GM18909 (cell line): Measurements from ENCODE around the gene NLGN1.

Source experiments
- ATAC-seq: cut with Tn5 transposase; IDR thresholded peaks from one replicate; pipeline ENCODE4 v1.9.1; 2021; ENCODE audit warnings: mild to moderate bottlenecking; ENCODE audit not compliant: unreplicated experiment, poor library complexity

The NLGN1 gene

GRCh38 chr3:174295306-174296092, 898.0 kb downstream of the NLGN1 start:
- ATAC-seq, result no peak

DNA sequence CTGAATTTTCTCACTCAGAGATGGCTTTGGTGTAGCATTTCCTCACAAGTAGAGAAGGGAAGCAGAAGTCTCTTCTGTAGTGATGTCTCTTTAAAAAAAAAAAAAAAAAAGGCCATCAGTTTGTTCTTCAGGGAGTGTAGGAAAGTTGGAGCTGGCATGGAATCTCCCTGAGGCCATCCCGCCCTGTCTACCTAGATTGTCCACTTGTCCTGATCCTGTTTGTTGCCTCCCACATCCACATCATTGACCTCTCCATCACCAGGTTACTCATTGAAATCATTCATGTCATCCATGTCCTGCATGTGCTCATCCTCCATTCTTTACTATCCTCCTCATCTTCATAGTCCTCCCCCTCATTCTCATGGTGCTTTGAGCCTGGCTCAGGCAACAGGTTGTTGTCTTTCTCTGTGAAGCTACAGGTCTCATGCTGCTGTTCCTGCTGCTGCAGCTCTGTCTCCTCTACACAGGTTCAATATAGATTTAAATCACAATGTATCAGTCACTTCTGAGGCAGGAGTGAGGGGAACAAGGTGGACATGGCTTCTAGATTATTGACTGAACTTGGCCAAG, 905.3 kb downstream of the NLGN1 start:
- ATAC-seq, result no peak

- no peak for ATAC-seq
Measured at GRCh38 chr3:174303907-174304560, 906.5 kb downstream of the NLGN1 start.

DNA sequence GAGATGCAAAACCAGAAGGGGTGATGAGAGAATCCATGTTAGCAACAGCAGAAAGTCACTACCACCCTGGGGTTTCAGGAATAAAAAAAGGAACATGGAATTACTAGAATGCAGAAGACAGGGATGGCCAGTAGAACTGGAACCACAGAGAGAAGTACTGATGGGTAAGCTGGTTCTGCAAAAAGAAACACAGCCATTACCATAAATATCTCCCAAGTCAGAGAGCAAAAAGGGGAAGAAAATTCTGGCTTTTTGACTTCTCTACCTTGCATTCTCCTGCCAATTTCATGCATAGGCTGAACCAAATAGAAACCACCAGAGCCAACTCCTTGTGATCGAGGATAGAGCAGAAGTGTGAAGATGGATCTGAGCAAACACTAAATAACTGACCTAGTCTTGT, 911.2 kb downstream of the NLGN1 start:
- ATAC-seq, result no peak

GRCh38 chr3:174310475-174310983, 913.0 kb downstream of the NLGN1 start:
- ATAC-seq, result no peak

- no peak for ATAC-seq
Measured at GRCh38 chr3:174315225-174315624, 917.7 kb downstream of the NLGN1 start.

- ATAC-seq, result no peak
Measured at GRCh38 chr3:174317005-174317404, 919.5 kb downstream of the NLGN1 start.

GRCh38 chr3:174318181-174318580, 920.6 kb downstream of the NLGN1 start:
- ATAC-seq, result no peak

GRCh38 chr3:174321548-174321947, 924.0 kb downstream of the NLGN1 start:
- no peak for ATAC-seq

- ATAC-seq, result no peak
Measured at GRCh38 chr3:174322789-174323188, 925.2 kb downstream of the NLGN1 start.

DNA sequence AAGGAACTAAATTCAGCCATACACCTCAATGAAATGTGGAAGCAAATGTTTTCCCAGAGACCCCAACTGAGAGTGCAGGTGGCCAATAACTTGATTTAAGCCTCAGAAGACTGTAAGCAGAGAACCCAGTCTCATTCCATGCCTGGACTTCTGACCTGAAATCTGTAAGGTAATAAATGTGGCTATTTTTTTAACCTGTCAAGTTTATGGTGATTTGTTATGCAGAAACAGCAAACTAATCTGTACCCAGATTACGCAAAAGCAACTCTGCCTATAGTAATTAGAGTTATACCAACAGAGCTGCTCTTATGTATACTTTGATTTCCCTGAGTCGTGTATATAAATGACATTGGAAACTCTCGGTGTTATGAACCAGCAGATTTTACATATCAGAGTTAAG, 927.6 kb downstream of the NLGN1 start:
- ATAC-seq, result no peak

DNA sequence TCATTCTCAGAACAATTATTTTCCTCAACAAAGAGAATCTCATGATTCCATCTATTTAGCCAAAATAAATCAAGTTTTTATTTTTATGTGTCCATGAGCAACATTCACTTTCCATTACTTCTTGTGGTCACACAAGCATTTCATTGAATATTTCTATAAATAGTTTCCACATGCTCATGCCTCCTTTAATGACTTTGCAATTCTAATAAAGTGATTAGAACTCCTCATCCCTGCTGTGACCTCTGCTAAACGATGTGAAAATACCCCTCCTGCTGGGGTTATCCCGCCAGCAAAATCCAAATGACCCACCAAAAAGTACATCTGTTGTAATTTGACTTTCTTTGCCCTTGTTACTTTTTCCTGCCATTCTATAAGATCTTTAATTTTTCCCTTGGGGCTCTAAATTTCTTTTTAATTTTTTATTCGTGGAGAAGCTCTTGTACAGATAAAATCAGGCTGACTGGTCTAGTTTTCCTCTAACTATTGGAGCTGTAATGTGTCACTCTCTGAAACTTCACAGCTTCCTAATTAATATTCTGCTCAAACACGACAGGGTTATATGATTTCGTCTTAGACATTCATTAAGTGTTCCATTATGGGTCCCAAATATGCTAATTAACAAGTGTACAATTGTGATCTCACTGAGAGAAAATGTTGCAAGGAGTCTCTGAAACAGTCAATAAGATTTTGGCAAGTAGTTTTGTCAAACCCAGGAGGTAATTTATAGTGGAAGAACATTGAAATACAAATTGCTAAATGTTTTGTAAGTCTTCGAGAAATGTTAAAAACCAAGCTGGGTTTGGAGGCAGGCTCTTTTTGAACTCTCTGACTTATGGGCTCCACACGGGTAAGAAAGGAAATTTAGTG, 928.5 kb downstream of the NLGN1 start:
- ATAC-seq, result no peak

- no peak for ATAC-seq
Measured at GRCh38 chr3:174329321-174329720, 931.8 kb downstream of the NLGN1 start.

- ATAC-seq, result no peak
Measured at GRCh38 chr3:174330303-174330702, 932.8 kb downstream of the NLGN1 start.

- no peak for ATAC-seq
Measured at GRCh38 chr3:174331095-174331800, 933.7 kb downstream of the NLGN1 start.

GRCh38 chr3:174332391-174332790, 934.8 kb downstream of the NLGN1 start:
- ATAC-seq, result no peak

- no peak for ATAC-seq
Measured at GRCh38 chr3:174333640-174334039, 936.1 kb downstream of the NLGN1 start.

DNA sequence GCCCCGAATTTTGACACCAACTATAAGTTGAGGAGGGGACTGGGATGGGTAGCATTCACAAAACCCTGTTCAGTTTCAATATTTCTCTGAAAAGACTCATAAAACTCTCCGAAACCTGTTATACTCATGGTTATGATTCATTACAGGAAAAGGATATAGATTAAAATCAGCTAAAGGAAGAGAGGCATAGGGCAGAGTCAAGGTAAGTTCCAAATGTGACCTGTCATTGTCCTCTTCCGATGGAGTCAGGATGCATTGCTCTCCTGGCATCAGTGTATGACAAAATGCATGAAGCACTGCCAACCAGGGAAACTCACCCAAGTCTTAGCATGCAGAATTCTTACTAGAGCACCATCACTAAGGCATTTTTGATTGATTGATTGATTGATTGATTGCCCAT, 936.6 kb downstream of the NLGN1 start:
- ATAC-seq, result no peak

- no peak for ATAC-seq
Measured at GRCh38 chr3:174335324-174335723, 937.8 kb downstream of the NLGN1 start.

- ATAC-seq, result no peak
Measured at GRCh38 chr3:174335910-174336309, 938.4 kb downstream of the NLGN1 start.
